ENCODE measurements around the gene MED26.

The MED26 gene

GRCh38 chr19:16579381-16579780, 48.6 kb downstream of the MED26 start:
- H3K4me3 ChIP-seq (ENCODE audit: low read length) = no peak overlapping the region
- H3K4me2 ChIP-seq (ENCODE audit: low read length) = no peak overlapping the region
- peaks cover 39% of the 10 kb centered on the region for H3K36me3 ChIP-seq (ENCODE audit: insufficient read depth, low read length)
- peaks cover 29% of the 10 kb centered on the region for H3K4me1 ChIP-seq (ENCODE audit: control insufficient read depth, insufficient read depth, low read length)
- no peaks in the 10 kb centered on the region for H3K27me3 ChIP-seq (ENCODE audit: control insufficient read depth, insufficient read depth, low read length)
- no peak overlapping the region for H3K9ac ChIP-seq (ENCODE audit: low read depth, low read length)
- H3K9me3 ChIP-seq (replicated peaks; ENCODE audit: low read length) = no peaks in the 10 kb centered on the region

GRCh38 chr19:16577531-16577985, 50.4 kb downstream of the MED26 start:
- Histone ChIP-seq H3K4me2 (ENCODE audit: low read length) (no peak overlapping the region), H3K4me3 (ENCODE audit: low read length) (no peak overlapping the region), H3K36me3 (ENCODE audit: insufficient read depth, low read length) (peaks cover 45% of the 10 kb centered on the region), H3K9ac (ENCODE audit: low read depth, low read length) (no peak overlapping the region), H3K27me3 (ENCODE audit: control insufficient read depth, insufficient read depth, low read length) (no peaks in the 10 kb centered on the region), H3K4me1 (ENCODE audit: control insufficient read depth, insufficient read depth, low read length) (peaks cover 30% of the 10 kb centered on the region), H3K9me3 (replicated peaks; ENCODE audit: low read length) (no peaks in the 10 kb centered on the region)

GRCh38 chr19:16576690-16577530, 51.1 kb downstream of the MED26 start:
- Histone ChIP-seq H3K4me3 (ENCODE audit: low read length) (no peak overlapping the region), H3K9ac (ENCODE audit: low read depth, low read length) (no peak overlapping the region), H3K9me3 (replicated peaks; ENCODE audit: low read length) (no peaks in the 10 kb centered on the region), H3K4me1 (ENCODE audit: control insufficient read depth, insufficient read depth, low read length) (peaks cover 30% of the 10 kb centered on the region), H3K36me3 (ENCODE audit: insufficient read depth, low read length) (peaks cover 45% of the 10 kb centered on the region), H3K4me2 (ENCODE audit: low read length) (no peak overlapping the region), H3K27me3 (ENCODE audit: control insufficient read depth, insufficient read depth, low read length) (no peaks in the 10 kb centered on the region)

GRCh38 chr19:16575861-16576689, 51.9 kb downstream of the MED26 start:
- H3K27me3 ChIP-seq (ENCODE audit: control insufficient read depth, insufficient read depth, low read length) = no peaks in the 10 kb centered on the region
- H3K9ac ChIP-seq (ENCODE audit: low read depth, low read length) = no peak overlapping the region
- no peak overlapping the region for H3K4me3 ChIP-seq (ENCODE audit: low read length)
- peaks cover 43% of the 10 kb centered on the region for H3K36me3 ChIP-seq (ENCODE audit: insufficient read depth, low read length)
- no peak overlapping the region for H3K4me2 ChIP-seq (ENCODE audit: low read length)
- H3K4me1 ChIP-seq (ENCODE audit: control insufficient read depth, insufficient read depth, low read length) = peaks cover 26% of the 10 kb centered on the region
- no peaks in the 10 kb centered on the region for H3K9me3 ChIP-seq (replicated peaks; ENCODE audit: low read length)

GRCh38 chr19:16575282-16575681, 52.7 kb downstream of the MED26 start:
- Histone ChIP-seq H3K9me3 (replicated peaks; ENCODE audit: low read length) (no peaks in the 10 kb centered on the region), H3K36me3 (ENCODE audit: insufficient read depth, low read length) (peaks cover 46% of the 10 kb centered on the region), H3K4me3 (ENCODE audit: low read length) (no peak overlapping the region), H3K4me1 (ENCODE audit: control insufficient read depth, insufficient read depth, low read length) (peaks cover 26% of the 10 kb centered on the region), H3K4me2 (ENCODE audit: low read length) (no peak overlapping the region), H3K9ac (ENCODE audit: low read depth, low read length) (no peak overlapping the region), H3K27me3 (ENCODE audit: control insufficient read depth, insufficient read depth, low read length) (no peaks in the 10 kb centered on the region)

- Histone ChIP-seq H3K4me2 (ENCODE audit: low read length) (peak overlapping the region; percentile 91), H3K9me3 (replicated peaks; ENCODE audit: low read length) (no peaks in the 10 kb centered on the region), H3K4me1 (ENCODE audit: control insufficient read depth, insufficient read depth, low read length) (peaks cover 30% of the 10 kb centered on the region), H3K36me3 (ENCODE audit: insufficient read depth, low read length) (peaks cover 58% of the 10 kb centered on the region), H3K9ac (ENCODE audit: low read depth, low read length) (no peak overlapping the region), H3K4me3 (ENCODE audit: low read length) (peak overlapping the region; percentile 90), H3K27me3 (ENCODE audit: control insufficient read depth, insufficient read depth, low read length) (no peaks in the 10 kb centered on the region)
Measured at GRCh38 chr19:16573925-16574324, 54.1 kb downstream of the MED26 start.

- peak overlapping the region; percentile 91 for H3K4me2 ChIP-seq (ENCODE audit: low read length)
- H3K27me3 ChIP-seq (ENCODE audit: control insufficient read depth, insufficient read depth, low read length) = no peaks in the 10 kb centered on the region
- H3K4me3 ChIP-seq (ENCODE audit: low read length) = peak overlapping the region; percentile 90
- H3K9ac ChIP-seq (ENCODE audit: low read depth, low read length) = peak overlapping the region; percentile 95
- H3K9me3 ChIP-seq (replicated peaks; ENCODE audit: low read length) = no peaks in the 10 kb centered on the region
- peaks cover 56% of the 10 kb centered on the region for H3K36me3 ChIP-seq (ENCODE audit: insufficient read depth, low read length)
- H3K4me1 ChIP-seq (ENCODE audit: control insufficient read depth, insufficient read depth, low read length) = peaks cover 30% of the 10 kb centered on the region
Measured at GRCh38 chr19:16573296-16573695, 54.7 kb downstream of the MED26 start.

- no peaks in the 10 kb centered on the region for H3K9me3 ChIP-seq (replicated peaks; ENCODE audit: low read length)
- H3K9ac ChIP-seq (ENCODE audit: low read depth, low read length) = peak within 1 kb of the TSS; percentile 95
- H3K4me2 ChIP-seq (ENCODE audit: low read length) = peak within 1 kb of the TSS; percentile 91
- H3K4me1 ChIP-seq (ENCODE audit: control insufficient read depth, insufficient read depth, low read length) = peaks cover 30% of the 10 kb centered on the region
- H3K4me3 ChIP-seq (ENCODE audit: low read length) = peak within 1 kb of the TSS; percentile 90
- H3K27me3 ChIP-seq (ENCODE audit: control insufficient read depth, insufficient read depth, low read length) = no peaks in the 10 kb centered on the region
- H3K36me3 ChIP-seq (ENCODE audit: insufficient read depth, low read length) = peaks cover 54% of the 10 kb centered on the region
Measured at GRCh38 chr19:16572332-16573211, 55.4 kb downstream of the MED26 start, which contains the start of gene SLC35E1. Gene SLC35E1, minus strand, starts transcription at chr19:16572415. Its CDS starts 51 bp downstream, at chr19:16572364.

- Histone ChIP-seq H3K4me3 (ENCODE audit: low read length) (peak overlapping the region; percentile 90), H3K4me2 (ENCODE audit: low read length) (peak overlapping the region; percentile 89), H3K9ac (ENCODE audit: low read depth, low read length) (peak overlapping the region; percentile 88), H3K4me1 (ENCODE audit: control insufficient read depth, insufficient read depth, low read length) (peaks cover 30% of the 10 kb centered on the region), H3K9me3 (replicated peaks; ENCODE audit: low read length) (no peaks in the 10 kb centered on the region), H3K27me3 (ENCODE audit: control insufficient read depth, insufficient read depth, low read length) (no peaks in the 10 kb centered on the region), H3K36me3 (ENCODE audit: insufficient read depth, low read length) (peaks cover 56% of the 10 kb centered on the region)
Measured at GRCh38 chr19:16571822-16572331, 56.1 kb downstream of the MED26 start.

- Histone ChIP-seq H3K36me3 (ENCODE audit: insufficient read depth, low read length) (peaks cover 57% of the 10 kb centered on the region), H3K4me3 (ENCODE audit: low read length) (peak overlapping the region; percentile 90), H3K9ac (ENCODE audit: low read depth, low read length) (peak overlapping the region; percentile 88), H3K27me3 (ENCODE audit: control insufficient read depth, insufficient read depth, low read length) (no peaks in the 10 kb centered on the region), H3K4me2 (ENCODE audit: low read length) (peak overlapping the region; percentile 89), H3K4me1 (ENCODE audit: control insufficient read depth, insufficient read depth, low read length) (peaks cover 30% of the 10 kb centered on the region), H3K9me3 (replicated peaks; ENCODE audit: low read length) (no peaks in the 10 kb centered on the region)
Measured at GRCh38 chr19:16571283-16571682, 56.7 kb downstream of the MED26 start.
